ENCODE data around the gene RAB8B.
"Not testable (repeated sequence)": the region's sequence is repeated elsewhere in the genome, so short reads cannot be mapped to it uniquely, and the experiment has no call there.

RAB8B gene

GRCh38 chr15:63186065-63186464 lies 3.3 kb upstream of the RAB8B start:
- no peak for DNase-seq

DNA sequence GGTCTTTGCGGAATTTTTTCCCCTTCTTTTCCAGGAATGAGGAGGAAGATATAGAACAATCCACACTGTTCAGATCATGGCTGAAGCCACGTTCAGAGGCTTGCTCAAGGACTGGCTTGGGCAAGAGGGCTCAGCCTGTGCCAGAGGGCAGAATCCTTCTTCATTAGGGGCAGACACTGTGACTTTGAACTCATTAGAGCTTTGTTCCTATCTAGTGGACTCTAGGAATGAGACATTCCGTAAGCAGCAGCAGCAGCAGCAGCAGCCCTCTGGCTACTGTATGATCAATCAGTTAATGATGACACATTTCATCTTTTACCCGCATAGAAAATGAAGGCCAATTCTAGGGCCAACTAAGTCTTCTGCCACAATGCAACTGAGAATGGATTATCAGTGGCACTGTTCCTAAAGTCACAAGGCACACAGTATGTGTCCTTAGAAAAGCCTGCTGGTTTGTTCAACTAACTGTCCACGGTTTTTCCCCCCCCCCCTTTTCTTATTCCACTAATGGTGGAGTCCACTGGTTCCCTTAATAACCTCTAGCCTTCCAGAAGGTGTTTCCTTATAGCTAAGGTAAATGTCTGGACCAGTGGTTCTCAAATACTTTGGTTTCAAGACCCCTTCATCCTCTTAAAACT lies 1.7 kb upstream of the RAB8B start:
- DNase-seq, result no peak

GRCh38 chr15:63188247-63188925 lies 1.0 kb upstream of the RAB8B start:
- DNase-seq, result no peak

DNA sequence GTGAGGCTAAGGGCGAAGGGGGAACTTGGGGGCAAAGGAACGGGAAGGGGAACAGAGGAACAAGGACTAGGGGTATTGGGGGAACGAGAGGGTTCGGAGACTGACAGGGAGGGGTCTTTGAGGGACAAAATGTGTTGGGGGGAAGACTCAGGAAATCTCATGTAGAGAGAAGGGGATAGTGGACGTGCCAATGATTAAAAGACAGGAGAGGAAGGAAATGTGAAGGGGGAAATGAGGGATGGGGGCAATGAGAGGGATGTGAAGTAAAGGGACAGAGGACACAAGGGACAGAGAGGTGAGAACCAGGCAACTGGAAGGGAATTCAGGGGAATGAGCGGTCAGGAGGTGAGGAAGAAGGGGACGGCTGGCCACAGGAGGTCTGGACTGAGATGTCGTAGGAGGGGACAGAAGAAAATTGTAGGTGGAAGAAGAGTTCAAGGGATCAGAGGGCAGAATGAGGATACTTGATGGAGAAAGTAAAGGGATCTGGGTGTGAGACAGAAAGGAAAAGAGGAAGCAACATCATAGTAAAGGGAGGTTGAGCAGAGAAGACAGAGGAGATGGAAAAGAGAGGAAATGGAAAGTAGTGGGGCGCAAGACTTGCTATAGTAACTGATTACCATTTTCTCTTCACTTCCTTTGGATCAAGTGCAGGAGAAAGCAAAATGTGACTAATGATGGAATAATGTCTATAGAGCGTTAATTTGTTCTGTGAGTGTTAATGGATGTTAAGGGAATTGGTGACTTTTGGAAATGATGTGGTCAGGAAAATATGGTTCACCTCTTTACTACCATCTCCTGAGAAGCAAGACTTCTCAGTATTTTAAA lies 749 bp downstream of the RAB8B start:
- no peak for DNase-seq

- no peak for DNase-seq
These were observed 1.6 kb downstream of the RAB8B start for GRCh38 chr15:63190769-63191649.

DNA sequence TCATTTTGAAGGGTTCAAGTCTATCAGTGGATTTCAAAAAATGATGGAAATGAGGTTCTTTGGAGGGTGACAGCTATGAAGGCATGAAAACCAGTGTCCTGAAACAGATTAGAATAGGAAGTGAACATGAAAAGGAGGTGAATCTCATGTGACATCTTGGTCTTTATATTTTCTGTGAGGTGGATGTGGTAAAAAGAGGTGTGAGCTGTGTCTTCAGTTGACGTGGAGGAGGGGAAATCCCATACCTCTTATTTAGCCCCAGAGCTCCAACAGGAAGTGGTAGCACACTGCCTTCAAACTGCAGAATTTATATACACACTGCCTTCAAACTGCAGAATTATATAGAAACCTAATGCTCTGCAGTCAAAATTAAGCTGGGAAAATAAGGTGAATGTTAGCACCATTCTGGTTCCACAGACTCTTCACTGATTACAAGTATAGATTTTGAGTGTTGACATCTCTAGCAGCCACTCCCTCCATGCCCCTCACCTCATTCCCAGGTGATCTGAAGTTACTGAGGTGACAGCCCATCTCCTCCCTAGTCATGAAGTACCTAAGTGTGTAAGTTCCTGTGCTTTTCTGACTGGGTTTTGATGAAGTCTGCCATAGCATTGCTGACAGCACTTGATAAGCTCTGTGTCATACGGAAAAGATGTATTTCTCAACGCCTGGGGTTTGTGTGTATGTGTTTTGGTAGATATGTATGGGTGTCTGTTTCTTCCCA lies 2.7 kb downstream of the RAB8B start:
- peak; percentile 91 for DNase-seq

GRCh38 chr15:63192619-63193206 lies 3.3 kb downstream of the RAB8B start:
- no peak for DNase-seq

DNA sequence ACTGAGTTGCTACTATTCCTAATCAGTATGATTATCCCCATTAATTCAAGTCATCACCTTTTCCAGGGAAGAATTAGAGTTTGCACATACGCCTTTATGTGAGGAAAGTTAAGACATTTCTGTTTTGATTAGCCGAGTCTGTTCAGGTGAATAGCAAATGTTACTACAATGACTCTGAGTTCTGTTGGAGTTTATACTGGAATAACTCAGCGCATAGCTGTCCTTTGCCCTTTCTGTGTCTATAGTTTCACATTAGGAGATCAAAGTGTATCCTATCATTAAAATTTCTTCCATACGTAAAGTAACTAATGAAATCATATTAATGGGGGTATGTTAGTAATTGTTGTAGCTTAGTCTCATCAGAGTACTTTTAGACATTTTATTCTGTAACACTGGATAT lies 4.9 kb downstream of the RAB8B start:
- no peak for DNase-seq

GRCh38 chr15:63194880-63195568 lies 5.6 kb downstream of the RAB8B start:
- no peak for DNase-seq

DNA sequence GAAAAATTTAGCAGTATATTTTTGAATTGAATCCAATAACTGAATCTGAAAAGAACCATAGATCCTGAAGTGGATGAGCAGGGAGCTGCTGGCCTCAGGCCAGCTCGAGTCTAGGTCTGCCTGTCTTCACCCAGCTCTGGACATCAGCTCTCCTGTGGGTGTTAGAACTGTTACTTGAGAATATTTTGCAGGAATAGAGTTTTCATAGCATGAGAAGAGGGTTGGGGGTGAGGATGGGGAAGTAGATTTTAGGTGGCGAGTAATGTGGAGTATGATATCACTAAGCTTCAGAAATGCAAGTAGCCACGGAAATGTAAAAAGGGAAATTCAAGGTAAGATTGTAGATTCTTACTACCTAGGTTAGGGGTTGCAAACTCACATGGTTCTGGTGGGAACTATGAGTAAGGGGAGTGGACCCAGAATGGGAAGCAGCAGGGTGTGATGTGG lies 6.2 kb downstream of the RAB8B start:
- no peak for DNase-seq

DNA sequence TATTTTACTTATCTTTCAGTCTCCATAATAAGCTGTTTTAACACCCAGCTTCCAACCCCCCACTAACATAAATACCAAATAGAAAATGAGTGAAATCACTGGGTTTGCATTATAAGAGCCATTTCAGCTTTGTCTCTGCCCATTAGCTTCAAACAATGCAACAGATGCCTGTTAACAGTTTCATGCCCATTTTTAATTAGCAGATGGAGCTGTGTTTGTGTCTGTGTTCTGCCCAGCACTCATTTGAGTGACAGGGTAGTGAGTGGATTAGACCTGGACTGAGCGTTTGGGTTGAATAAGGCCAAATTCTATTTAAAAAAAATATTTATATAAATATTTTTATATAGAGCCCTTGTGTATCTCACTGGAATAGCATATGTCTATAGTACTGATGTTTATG lies 7.4 kb downstream of the RAB8B start:
- no peak for DNase-seq

GRCh38 chr15:63197626-63198025 lies 8.2 kb downstream of the RAB8B start:
- DNase-seq, result no peak

- DNase-seq, result no peak
These were observed 9.2 kb downstream of the RAB8B start for GRCh38 chr15:63198371-63199250.

- no peak for DNase-seq
These were observed 11.3 kb downstream of the RAB8B start for GRCh38 chr15:63200464-63201249.

DNA sequence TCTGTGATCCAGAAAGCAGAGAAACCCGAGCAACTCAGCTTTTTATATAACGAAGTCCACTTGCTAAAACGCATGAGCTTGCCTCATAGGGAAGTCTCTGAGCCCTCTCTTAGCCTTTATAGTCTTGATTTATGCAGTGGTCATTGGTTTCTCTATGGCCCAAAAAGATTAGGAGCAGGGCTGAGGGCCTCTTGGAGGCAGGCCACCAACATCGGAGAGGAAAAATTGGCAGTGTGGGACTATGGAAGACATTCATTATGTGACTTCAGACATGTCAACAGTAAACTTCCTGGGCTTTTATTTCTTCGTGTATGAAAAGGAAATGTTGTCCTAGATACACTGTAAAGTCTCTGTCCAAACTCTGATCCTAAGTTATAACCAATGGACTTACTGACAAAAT lies 13.5 kb downstream of the RAB8B start:
- no peak for DNase-seq

- DNase-seq, result peak; percentile 57
These were observed 14.2 kb downstream of the RAB8B start for GRCh38 chr15:63203451-63204090.

GRCh38 chr15:63206079-63206478 lies 16.7 kb downstream of the RAB8B start:
- no peak for DNase-seq

GRCh38 chr15:63208824-63209223 lies 19.4 kb downstream of the RAB8B start:
- DNase-seq, result not testable (repeated sequence)
